HTR-8/SVneo (cell line): ENCODE data around the gene FKBP2.
A peak's percentile ranks its signal among the peaks of the same experiment; 100 is the strongest.

Experiments used
- DNase-seq: peaks from one replicate; pipeline ENCODE4 v3.0.0; 2011; ENCODE audit warnings: low spot score, mixed read lengths; ENCODE audit not compliant: insufficient read length
- FAIRE-seq: peaks from 2 replicates; lab custom pipeline; 2011; peaks lifted over from hg19 to GRCh38; lab: Jason Lieb, UNC

FKBP2 gene

DNA sequence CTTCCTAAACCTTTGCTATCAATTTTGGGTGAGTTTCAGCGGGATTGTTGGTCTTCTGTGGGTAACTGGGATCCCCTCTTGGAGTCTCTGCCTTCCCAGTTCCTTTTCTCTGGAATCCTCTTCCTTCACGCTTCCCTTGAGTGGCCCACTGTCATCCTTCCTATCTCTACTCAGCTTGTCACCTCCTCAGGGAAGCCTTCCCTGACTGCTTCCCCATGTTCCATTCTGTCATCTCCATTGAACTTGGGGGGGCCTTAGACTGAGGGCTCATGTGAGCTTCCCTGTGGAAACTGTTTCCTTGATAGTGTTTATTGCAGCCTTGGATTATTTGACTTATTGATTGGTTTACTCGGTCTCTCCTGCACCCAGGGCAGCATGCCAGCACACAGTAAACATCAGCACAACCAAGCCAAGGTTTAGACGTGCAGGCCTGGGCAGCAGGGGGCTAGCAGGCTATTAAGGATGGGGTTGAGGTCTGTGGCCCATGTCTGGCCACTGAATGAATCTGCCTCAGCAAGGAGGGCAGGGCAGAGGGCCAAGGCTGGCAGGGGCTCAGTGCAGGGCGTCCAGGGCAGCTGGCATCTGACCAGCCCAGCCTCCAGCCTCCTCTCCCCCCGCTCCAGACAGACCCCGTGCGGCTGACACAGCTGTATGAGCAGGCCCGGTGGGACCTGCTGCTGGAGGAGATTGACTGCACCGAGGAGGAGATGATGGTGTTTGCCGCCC is 22.1 kb upstream of the FKBP2 start:
- no peak for FAIRE-seq

GRCh38 chr11:64219354-64219684 is 21.6 kb upstream of the FKBP2 start:
- no peak for FAIRE-seq
- DNase-seq = no peak

More for the DNA sequence above, 22.1 kb upstream of the FKBP2 start:
- no peak for DNase-seq

DNA sequence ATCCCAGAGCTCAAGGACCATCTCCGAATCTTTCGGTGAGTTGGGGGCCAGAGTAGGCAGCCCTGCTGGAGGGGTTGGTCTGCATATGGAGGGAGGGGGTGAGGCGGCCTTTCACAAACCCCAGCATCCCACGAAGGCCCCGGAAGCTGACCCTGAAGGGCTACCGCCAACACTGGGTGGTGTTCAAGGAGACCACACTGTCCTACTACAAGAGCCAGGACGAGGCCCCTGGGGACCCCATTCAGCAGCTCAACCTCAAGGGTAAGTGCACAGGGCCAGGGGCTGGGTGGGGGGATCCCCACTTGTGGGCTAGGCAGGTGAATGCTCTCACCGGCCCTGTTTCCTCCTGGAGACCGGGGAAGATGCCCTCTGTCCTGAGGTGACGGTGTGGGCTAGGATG is 21.1 kb upstream of the FKBP2 start:
- DNase-seq = no peak
- FAIRE-seq = no peak

GRCh38 chr11:64220271-64220670 is 20.6 kb upstream of the FKBP2 start:
- DNase-seq (no peak), FAIRE-seq (no peak)

DNA sequence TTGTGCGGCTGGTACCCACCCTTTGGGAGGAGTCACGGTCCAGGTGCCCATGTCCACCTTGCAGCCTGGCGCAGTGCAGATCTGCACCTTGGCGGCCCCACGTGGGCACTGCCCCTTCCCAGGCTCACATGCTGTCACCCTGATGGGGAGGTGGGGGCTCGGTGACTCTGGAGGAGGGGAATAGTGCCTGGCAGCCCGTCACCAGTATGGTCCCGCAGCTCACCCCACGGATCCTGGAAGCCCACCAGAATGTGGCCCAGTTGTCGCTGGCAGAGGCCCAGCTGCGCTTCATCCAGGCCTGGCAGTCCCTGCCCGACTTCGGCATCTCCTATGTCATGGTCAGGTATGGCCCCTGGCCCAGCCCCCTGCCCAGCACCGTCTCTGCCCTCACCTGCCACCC is 20.1 kb upstream of the FKBP2 start:
- FAIRE-seq (no peak), DNase-seq (no peak)

- FAIRE-seq (no peak), DNase-seq (no peak)
Measured at GRCh38 chr11:64222651-64223000, 18.3 kb upstream of the FKBP2 start.

DNA sequence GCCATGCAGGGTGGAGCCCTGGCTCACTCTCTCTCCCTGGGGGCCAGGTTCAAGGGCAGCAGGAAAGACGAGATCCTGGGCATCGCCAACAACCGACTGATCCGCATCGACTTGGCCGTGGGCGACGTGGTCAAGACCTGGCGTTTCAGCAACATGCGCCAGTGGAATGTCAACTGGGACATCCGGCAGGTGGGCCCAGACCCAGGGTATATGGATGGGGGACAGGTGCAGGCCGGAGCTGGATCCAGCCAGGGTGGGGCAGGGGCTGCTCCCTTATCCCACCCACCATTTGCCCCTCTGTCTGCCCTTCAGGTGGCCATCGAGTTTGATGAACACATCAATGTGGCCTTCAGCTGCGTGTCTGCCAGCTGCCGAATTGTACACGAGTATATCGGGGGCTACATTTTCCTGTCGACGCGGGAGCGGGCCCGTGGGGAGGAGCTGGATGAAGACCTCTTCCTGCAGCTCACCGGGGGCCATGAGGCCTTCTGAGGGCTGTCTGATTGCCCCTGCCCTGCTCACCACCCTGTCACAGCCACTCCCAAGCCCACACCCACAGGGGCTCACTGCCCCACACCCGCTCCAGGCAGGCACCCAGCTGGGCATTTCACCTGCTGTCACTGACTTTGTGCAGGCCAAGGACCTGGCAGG is 17.8 kb upstream of the FKBP2 start:
- DNase-seq = no peak
- no peak for FAIRE-seq

DNA sequence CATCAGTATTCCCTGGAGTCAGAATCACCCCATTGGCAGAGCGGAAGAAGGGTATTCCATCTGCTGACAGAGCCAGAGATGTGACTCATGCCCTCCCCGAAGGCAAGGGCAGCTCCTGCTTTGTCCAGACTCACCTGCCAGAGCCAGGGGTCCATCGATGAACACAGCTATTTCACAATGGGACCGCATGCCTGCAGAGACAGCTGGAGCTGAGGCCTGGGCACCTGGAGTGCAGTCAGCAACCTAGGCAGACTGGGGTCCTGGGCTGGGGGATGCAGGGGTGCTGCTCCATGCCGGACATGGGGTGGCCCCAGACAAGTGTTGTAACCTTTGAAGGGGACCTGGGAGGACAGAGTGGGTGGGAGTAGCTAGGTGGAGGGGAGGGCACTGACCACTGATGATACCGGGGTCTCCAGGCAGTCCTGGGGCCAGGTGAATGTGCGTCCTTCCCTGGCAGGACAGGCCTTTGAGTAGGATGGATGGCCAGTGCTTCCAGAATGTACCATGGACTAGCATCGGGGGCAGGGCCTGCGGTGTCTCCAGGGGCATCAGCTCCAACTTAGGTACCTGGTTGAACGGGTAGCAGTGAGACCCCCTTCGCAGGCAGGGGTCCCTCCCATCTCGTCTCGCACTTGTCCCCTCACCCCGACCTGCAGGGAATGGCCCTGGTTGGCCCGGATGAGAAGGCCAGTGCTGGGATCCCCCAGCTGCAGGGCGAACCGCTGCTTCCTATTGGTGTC is 16.6 kb upstream of the FKBP2 start:
- DNase-seq = no peak

DNA sequence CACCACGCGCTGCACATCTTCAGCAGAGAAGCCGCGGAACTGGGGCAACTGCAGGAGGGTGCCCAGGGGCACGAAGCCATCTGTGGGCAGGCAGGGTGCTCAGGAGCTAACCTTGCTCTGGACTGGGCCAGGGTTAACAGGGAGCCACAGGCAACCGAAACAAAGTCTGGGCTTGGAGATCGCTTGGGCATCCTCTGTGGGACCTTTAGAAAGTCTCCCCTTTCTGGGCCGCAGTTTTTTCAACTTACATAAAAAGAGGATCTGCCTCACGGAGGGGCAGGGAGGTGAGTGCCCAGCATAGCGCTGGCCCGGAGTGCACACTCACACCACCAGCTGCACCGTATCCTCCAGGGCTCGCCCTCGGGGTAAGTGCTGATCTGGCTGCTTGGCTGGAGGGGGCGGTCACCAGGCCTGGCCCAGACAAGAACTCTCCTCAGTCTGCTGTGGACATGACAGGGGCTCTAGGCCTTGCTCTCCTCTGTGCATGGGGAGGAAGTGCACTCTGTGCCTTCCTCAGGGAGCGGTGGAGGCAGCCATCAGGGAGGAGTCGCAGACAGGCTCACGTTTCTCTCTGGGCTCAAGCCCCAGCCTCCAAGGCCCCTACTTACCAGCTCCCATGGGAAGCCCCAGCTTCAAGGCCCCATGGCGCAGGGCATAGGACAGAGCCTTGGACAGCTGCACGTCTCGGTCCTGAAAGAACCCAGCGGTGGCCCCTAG is 15.8 kb upstream of the FKBP2 start:
- DNase-seq (no peak), FAIRE-seq (no peak)

More for the DNA sequence above, 16.6 kb upstream of the FKBP2 start:
- no peak for FAIRE-seq

GRCh38 chr11:64225608-64226506 is 15.0 kb upstream of the FKBP2 start, which contains the start of the genes NUDT22 and TRPT1:
NUDT22 (plus strand) TSS chr11:64226274; CDS start chr11:64226653, 379 bp downstream.
TRPT1 (minus strand) TSS chr11:64226186; CDS start chr11:64225860, 326 bp downstream.
- DNase-seq (peak; percentile 81), FAIRE-seq (no peak)

DNA sequence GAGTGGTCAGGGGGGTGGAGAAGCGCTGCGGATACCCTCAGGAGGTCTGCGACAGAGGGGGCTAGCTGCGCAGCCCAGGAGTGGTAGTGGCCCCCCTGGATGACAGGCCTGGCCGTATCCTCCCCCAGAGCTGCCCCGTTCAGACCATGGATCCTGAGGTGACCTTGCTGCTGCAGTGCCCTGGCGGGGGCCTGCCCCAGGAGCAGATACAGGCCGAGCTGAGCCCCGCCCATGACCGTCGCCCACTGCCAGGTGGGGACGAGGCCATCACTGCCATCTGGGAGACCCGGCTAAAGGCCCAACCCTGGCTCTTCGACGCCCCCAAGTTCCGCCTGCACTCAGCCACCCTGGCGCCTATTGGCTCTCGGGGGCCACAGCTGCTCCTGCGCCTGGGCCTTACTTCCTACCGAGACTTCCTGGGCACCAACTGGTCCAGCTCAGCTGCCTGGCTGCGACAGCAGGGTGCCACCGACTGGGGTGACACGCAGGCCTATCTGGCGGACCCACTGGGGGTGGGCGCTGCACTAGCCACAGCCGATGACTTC is 14.3 kb upstream of the FKBP2 start:
- FAIRE-seq = no peak
- DNase-seq = no peak

- DNase-seq (no peak), FAIRE-seq (no peak)
Measured at GRCh38 chr11:64227405-64227956, 13.4 kb upstream of the FKBP2 start.

- DNase-seq (no peak), FAIRE-seq (no peak)
Measured at GRCh38 chr11:64229090-64229743, 11.7 kb upstream of the FKBP2 start.

DNA sequence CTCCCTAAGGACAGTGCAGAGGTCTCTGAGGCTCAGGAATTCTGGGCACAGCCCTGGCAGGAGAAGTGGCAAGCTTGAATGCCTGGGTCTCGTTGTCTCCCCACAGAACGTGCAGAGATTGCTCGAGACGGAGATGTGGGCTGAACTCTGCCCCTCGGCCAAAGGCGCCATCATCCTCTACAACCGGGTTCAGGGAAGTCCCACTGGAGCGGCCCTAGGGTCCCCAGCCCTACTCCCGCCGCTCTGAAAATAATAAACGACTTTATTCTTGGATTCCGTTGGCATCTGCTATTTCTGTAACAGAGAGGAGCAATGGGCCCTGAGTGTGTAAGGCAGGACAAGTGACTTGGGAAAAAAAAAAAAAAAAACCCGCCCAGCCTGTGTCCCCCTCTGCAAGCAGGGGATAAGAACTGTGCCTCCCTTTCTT is 11.1 kb upstream of the FKBP2 start:
- FAIRE-seq = no peak

DNA sequence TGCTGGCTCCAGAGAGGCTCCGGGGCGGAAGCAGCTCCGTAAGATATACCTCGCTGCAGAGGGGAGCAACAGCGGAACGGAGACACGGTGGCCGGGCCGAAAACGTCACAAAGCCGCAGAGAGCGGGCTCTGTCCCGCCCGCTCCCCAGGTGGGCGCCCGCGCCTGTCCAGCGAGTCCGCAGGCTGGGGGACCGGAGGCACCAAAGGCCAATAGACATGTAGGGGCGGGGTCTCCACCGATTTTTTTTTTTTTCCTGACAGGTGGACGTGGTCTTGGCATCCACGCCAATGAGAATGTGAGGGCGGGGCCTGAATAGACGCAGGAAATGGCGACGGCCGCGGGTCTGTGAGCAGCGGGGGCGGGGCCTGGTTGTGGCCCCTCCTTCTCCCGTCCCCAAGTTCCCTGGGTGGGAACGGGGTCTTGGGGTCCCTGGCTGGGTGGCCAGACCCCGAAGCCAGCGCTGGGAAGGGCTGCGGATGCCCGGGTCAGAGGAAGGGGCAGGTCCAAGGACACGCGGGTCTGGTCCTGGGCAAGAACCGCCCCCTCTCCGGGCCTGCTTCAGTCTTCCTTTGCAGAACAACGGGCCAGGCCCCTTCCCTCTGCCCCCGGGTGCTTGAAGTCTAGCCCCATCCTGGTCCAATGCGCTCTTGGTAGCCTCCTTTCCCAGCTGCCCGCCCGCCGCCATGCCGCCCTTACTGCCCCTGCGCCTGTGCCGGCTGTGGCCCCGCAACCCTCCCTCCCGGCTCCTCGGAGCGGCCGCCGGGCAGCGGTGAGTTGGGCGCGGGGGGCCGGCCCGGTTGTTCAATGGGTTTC is 10.5 kb upstream of the FKBP2 start, which contains the start of gene DNAJC4:
Gene DNAJC4, plus strand, starts transcription at position 378 of the 814 bp plus-strand sequence. Its CDS starts 307 bp downstream, at position 685.
- DNase-seq (peak; percentile 82), FAIRE-seq (no peak)

More for the DNA sequence above, 11.1 kb upstream of the FKBP2 start:
- no peak for DNase-seq

DNA sequence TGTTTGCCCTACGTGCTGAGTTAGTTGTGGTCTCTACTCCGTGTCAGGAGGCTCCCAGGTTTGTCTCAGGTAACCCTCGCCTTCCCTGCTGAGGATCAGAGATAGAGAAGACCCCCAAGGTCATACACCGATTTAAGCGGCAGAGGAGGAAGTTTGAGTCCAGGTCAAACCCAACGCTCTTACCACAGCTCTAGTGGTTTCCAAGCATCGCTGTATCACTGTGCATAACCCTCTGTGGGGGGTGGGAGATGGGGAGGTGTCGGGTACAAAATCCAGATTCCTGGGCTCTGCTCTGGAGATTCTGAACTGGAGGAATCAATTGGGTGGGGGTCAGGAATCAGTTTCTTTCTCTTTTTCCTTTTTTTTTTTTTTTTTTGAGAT is 9.9 kb upstream of the FKBP2 start:
- FAIRE-seq (no peak), DNase-seq (no peak)

DNA sequence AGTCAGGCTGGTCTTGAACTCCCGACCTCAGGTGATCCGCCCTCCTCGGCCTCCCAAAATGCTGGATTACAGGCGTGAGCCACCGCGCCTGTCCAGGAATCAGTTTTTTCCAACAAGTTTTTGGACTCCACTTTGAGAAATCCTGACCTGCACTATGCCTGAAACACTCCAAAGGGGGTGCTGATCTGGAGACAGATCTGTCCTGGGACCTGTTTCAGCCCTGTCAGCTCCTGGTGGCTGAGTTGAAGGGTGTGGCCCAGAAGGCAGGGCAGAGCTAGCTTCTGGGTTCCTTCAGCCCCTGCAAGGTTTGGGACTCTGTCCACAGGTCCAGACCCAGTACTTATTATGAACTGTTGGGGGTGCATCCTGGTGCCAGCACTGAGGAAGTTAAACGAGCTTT is 9.3 kb upstream of the FKBP2 start:
- FAIRE-seq = no peak
- no peak for DNase-seq
